ENCODE data around the gene CTDP1.

DNA sequence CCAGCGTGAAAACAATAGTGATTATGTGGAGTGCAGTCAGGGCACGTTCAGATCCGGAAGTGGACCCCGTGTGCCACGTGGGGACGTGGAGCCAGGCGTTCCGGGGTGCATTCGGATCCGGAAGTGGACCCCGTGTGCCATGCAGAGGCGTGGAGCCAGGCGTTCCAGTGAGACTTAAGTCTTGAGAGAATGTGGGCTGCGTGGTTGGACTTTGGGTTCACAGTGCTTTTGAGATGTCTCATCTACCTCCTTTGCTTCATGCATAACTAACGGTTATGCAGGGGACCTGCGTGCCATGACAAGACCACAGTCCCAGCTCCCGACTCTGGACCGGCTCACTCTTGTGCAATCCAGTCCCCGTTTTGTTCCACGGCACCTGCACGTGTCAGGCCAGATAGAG lies 28.8 kb downstream of the CTDP1 start:
- TF ChIP-seq, protein P1, sequence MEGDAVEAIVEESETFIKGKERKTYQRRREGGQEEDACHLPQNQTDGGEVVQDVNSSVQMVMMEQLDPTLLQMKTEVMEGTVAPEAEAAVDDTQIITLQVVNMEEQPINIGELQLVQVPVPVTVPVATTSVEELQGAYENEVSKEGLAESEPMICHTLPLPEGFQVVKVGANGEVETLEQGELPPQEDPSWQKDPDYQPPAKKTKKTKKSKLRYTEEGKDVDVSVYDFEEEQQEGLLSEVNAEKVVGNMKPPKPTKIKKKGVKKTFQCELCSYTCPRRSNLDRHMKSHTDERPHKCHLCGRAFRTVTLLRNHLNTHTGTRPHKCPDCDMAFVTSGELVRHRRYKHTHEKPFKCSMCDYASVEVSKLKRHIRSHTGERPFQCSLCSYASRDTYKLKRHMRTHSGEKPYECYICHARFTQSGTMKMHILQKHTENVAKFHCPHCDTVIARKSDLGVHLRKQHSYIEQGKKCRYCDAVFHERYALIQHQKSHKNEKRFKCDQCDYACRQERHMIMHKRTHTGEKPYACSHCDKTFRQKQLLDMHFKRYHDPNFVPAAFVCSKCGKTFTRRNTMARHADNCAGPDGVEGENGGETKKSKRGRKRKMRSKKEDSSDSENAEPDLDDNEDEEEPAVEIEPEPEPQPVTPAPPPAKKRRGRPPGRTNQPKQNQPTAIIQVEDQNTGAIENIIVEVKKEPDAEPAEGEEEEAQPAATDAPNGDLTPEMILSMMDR (IDR thresholded peaks at IDR 0.05): no peak
- no peak for TF ChIP-seq POLR2A (IDR thresholded peaks at IDR 0.05)

Measured in adrenal gland (tissue), 5 donors.